A549 treated with Hydrocortisone at 1 μM for 4 hours (cell line): ENCODE results near the gene FKBP9. TPM values are rescaled to one million over a fixed set of nuclear protein-coding genes. Genes with fewer than 3 reads are reported as not detected.

Experiments used
- total RNA-seq: library from RNA; stranded (reverse); fragments of 200-300 nt; extraction: Qiagen RNA extraction; gene quantifications from 5 replicates; pipeline ENCODE4 v1.2.3, GENCODE V29; 2022

Gene FKBP9
- total RNA-seq = 70.1 to 149 TPM (median 84.9 TPM) in 5 replicates

GRCh38 chr7:32957326-32958045 lies at the start of gene FKBP9:
Gene FKBP9 (plus strand): TSS chr7:32957440. CDS start chr7:32957574, 134 bp downstream.

Other genes with a start within 250 kb of the FKBP9 start
- 20.5 to 31.3 TPM (median 24.6 TPM) in 5 replicates for gene KBTBD2, start 65.7 kb upstream of the FKBP9 start, total RNA-seq
- 31.9 to 41.5 TPM (median 35.3 TPM) in 5 replicates for gene NT5C3A, start 105.3 kb downstream of the FKBP9 start, total RNA-seq
- 26.7 to 37.1 TPM (median 32.2 TPM) in 5 replicates for gene RP9, start 152.0 kb downstream of the FKBP9 start, total RNA-seq
- 2.6 to 4.8 TPM (median 3.0 TPM) in 5 replicates for gene BBS9, start 172.1 kb downstream of the FKBP9 start, total RNA-seq